A673 (cell line): ENCODE data around the gene ZNF445.

Experiments
- CTCF ChIP-seq: fragments of 300-800, 200-600 bp; sonication (generic); conservative IDR thresholded peaks from 2 replicates; pipeline ENCODE4 v1.5.1; 2017; ENCODE audit warnings: low read depth, mild to moderate bottlenecking, antibody characterized with exemption, low read length, moderate library complexity, mixed read lengths
- EZH2 ChIP-seq: fragments of 200-600 bp; sonication (generic); IDR thresholded peaks from 2 replicates; pipeline ENCODE4 v1.6.1; 2017; ENCODE audit warnings: borderline replicate concordance, low read depth, mild to moderate bottlenecking, mixed read lengths, antibody characterized with exemption, low read length; ENCODE audit not compliant: poor library complexity, severe bottlenecking

- no peak for TF ChIP-seq CTCF
- TF ChIP-seq EZH2: no peak
Measured at GRCh38 chr3:44506961-44507360, 29.5 kb upstream of the ZNF445 start.
